Measurements from ENCODE around the gene MEF2B.

GRCh38 chr19:19191768-19192077, 21.7 kb upstream of the MEF2B start:
- no peak for TF ChIP-seq CTCF (IDR thresholded peaks at IDR 0.05)
- TF ChIP-seq POLR2AphosphoS5 (IDR thresholded peaks at IDR 0.05): no peak
- TF ChIP-seq POLR2A (IDR thresholded peaks at IDR 0.05): no peak
- no peak for TF ChIP-seq EP300 (IDR thresholded peaks at IDR 0.05)
